AG09319 (cell line): ENCODE measurements around the gene NTN4.

Experiments used
- DNase-seq: peaks from one replicate; pipeline ENCODE4 v3.0.0-alpha.2; 2010; ENCODE audit warnings: low read depth; ENCODE audit errors: extremely low read depth
- TF ChIP-seq, protein P1 (sequence below): IDR thresholded peaks from 2 replicates; pipeline ENCODE4 v1.5.1; 2011; ENCODE audit warnings: low read depth, mild to moderate bottlenecking, inconsistent platforms, low read length, moderate library complexity

NTN4 gene

DNA sequence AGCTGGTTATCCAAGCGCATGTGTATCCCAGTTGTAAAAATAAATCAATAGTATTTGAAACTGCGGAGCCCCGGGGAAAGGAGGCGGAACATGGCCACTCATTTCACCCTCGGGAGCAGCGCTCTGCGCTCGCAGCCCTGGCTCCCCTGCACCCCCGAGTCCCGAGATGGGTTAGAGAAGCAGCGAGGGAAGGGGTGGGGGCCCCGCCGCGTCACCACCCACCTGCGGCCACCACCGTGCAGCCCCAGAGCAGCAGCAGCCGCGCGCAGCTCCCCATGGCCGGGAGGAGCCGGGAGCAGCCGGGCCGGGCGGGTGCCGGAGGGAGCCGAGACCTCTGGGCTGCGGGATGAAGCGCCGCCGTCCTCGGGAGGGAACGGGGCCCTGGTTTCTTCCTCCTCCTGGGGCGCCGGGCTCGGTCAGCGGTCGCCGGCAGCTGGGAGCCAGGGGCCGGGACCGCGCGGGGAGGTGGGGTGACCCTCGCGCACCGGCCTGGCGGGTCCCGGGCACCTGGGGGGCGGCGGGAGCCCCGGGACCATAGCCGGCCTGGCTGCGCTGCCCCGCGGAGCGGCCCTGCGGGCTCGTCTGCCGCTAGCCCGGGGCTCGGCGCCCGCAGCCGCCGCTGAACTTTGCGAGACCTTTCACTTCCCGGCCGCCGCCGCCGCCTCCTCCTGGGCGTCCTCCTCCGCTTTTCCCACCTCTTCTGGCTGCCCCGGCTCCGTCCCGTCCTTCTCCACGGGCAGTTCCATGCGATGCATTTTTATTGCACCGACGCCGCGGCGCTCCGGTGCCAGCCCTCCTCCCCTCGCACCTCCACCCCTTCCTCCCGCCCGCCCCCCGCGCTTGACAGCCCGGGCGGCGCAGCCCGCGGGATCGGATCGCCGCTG is at the start of gene NTN4:
NTN4 (minus strand) TSS at position 732 of the 884 bp plus-strand sequence; CDS start at position 277, 455 bp downstream.
- no peak for DNase-seq
- TF ChIP-seq, protein P1, sequence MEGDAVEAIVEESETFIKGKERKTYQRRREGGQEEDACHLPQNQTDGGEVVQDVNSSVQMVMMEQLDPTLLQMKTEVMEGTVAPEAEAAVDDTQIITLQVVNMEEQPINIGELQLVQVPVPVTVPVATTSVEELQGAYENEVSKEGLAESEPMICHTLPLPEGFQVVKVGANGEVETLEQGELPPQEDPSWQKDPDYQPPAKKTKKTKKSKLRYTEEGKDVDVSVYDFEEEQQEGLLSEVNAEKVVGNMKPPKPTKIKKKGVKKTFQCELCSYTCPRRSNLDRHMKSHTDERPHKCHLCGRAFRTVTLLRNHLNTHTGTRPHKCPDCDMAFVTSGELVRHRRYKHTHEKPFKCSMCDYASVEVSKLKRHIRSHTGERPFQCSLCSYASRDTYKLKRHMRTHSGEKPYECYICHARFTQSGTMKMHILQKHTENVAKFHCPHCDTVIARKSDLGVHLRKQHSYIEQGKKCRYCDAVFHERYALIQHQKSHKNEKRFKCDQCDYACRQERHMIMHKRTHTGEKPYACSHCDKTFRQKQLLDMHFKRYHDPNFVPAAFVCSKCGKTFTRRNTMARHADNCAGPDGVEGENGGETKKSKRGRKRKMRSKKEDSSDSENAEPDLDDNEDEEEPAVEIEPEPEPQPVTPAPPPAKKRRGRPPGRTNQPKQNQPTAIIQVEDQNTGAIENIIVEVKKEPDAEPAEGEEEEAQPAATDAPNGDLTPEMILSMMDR = no peak

DNA sequence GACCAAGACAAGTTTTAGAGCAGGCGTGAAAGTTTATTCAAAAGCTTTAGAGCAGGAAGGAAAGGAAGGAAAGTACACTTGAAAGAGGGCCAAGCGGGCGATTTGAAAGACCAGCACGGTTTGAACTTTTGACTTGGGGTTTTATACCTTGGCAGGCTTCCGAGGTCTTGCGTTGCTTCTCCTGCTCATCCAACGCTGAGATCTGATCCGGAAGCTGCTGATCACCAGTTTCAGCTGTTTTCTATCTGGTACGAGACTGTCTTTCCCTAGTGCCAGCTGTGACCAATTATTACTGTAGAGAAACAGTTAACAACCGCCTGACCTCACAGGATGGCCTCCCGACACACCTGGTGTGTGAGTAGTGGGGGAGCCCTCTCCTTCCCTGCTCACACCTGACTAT is 47.6 kb upstream of the NTN4 start:
- TF ChIP-seq, protein P1 = no peak
- peak; percentile 63 for DNase-seq

DNA sequence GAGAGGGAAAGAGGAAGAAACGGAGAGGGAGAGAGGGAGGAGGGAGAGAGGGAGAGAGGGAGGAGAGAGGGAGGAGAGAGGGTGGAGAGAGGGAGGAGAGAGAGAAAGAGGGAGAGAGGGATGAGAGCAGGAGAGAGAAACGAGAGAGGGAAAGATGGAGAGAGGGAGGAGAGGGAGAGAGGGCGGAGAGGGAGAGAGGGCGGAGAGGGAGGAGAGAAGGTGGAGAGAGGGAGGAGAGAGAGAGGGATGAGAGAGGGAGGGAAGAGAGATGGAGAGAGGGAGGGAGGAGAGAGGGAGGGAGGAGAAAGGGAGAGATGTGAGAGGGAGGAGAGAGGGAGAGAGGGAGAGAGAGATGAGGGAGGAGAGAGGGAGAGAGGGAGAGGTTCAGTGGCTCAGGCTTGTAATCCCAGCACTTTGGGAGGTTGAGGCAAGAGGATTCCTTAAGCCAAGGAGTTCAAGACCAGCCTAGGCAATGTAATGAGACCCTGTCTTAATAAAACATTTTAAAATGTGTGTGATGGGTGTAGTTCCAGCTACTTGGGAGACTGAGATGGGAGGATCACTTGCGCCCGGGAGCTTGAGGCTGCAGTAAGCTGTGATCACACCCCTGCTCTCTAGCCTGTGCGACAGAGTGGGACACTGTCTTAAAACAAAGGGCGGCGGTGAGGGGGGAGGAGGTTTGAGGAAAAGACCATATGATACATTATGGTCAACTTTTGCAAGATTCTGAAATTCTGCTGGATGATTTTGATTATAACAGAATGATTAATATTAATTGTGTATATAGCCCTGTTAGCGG is 46.9 kb upstream of the NTN4 start:
- no peak for DNase-seq
- TF ChIP-seq, protein P1 = no peak

DNA sequence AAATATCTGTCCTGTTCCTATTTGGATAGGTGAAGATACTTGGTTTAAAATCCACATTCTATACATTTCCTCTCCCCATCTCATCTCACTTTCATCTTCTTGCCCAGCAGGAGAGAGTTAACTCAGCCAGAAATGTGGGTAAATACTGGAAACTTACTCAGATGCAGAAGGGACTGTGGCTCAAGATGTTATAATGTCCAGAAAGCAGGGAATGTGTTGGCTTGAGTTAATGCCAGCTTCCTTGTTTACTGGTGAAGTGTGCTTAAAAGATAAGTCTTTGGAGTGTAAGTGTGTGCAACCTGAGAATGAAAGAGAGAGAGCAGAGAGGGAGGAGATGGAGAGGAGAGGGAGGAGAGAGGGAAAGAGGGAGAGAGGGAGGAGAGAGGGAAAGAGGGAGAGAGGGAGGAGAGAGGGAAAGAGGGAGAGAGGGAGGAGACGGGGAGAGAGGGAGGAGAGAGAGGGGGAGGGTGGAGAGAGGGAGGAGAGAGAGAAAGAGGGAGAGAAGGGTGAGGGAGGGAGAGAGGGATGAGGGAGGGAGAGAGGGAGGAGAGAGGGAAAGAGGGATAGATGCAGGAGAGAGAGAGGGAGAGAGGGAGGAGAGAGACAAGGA is 46.2 kb upstream of the NTN4 start:
- TF ChIP-seq, protein P1 = no peak
- no peak for DNase-seq

DNA sequence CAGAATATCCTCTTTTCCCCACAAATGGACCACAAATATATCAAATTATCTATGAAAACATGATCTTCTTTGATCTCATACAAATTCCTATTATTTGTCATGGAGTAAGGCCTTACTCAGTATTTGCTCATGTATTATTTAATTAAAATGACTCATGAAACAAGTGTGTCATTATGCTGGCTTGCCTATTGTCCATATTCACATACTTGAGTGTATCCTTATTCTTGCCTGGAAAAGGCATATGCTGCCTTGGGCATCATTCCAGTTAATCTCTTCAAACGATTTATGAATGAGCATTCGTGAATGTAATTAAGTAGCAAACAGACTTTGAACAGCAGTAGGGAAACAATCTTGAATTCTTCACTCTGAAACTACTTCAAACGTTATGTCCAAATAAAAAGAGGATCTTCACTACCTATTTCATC is 45.6 kb upstream of the NTN4 start:
- TF ChIP-seq, protein P1 = no peak
- DNase-seq = no peak

DNA sequence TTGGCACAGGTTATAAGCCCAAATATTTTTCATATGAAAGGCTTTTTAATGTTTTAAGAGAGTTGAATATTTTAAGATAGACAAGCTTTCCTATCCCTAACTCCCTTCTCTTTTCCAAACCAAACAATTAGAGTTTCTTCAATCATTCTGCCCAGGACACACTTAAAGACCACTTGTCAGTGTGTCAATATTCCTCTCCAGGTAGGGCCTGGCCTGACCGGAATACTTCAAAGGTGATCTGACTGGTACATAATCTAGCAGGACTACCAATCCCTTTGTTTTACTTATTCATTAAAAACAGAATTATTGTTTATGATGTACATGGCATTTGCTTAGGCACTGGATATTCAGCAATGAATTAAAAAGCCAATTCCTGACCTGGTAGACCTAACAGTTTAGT is 44.0 kb upstream of the NTN4 start:
- no peak for DNase-seq
- TF ChIP-seq, protein P1 = no peak
